Measurements from ENCODE around the gene SLC32A1.

- TF ChIP-seq CTCF (IDR thresholded peaks at IDR 0.05) (no peak), POLR2A (IDR thresholded peaks at IDR 0.05) (no peak)
Measured at GRCh38 chr20:38764567-38765318, 40.5 kb downstream of the SLC32A1 start.
